GM23338 (cell line): ENCODE data around the gene CRADD. TPM values are rescaled to one million over a fixed set of nuclear protein-coding genes. Genes with fewer than 3 reads are reported as not detected.

Source experiments
- ATAC-seq: fragments of 200-7000 bp; cut with Tn5 transposase; 3 replicates; pipeline ENCODE4 v1.9.1; 2020
- DNase-seq: peaks from one replicate; pipeline ENCODE4 v3.0.0-alpha.2; 2015; ENCODE audit warnings: low spot score
- H2AFZ ChIP-seq: fragments of 200-600 bp; sonication (generic); 2 replicates; pipeline ENCODE4 v1.8.0; 2016; ENCODE audit warnings: antibody characterized with exemption, mild to moderate bottlenecking, moderate library complexity
- H3F3A ChIP-seq: fragments of 200-600 bp; sonication (generic); replicated peaks from 2 replicates; pipeline ENCODE4 v1.8.0; 2017; ENCODE audit warnings: antibody characterized with exemption, mixed run types, low read depth
- H3K27ac ChIP-seq: fragments of 200-600 bp; sonication (generic); 2 replicates; pipeline ENCODE4 v1.6.1; 2016; ENCODE audit warnings: low read depth
- H3K27me3 ChIP-seq: fragments of 200-600 bp; sonication (generic); 2 replicates; pipeline ENCODE4 v1.8.0; 2016; ENCODE audit warnings: mild to moderate bottlenecking, mixed run types, moderate library complexity; ENCODE audit not compliant: insufficient read depth
- H3K36me3 ChIP-seq: fragments of 200-600 bp; sonication (generic); 2 replicates; pipeline ENCODE4 v1.8.0; 2016; ENCODE audit warnings: mild to moderate bottlenecking; ENCODE audit not compliant: insufficient read depth
- H3K4me1 ChIP-seq: fragments of 200-600 bp; sonication (generic); 2 replicates; pipeline ENCODE4 v1.8.0; 2016; ENCODE audit warnings: mild to moderate bottlenecking, moderate library complexity; ENCODE audit not compliant: insufficient read depth
- H3K4me2 ChIP-seq: fragments of 200-600 bp; sonication (generic); 2 replicates; pipeline ENCODE4 v1.7.1; 2017; ENCODE audit warnings: mixed run types
- H3K4me3 ChIP-seq: fragments of 200-600 bp; sonication (generic); 2 replicates; pipeline ENCODE4 v1.6.1; 2016; ENCODE audit warnings: mixed run types
- H3K79me2 ChIP-seq: fragments of 200-600 bp; sonication (generic); replicated peaks from 2 replicates; pipeline ENCODE4 v1.8.0; 2017; ENCODE audit warnings: mild to moderate bottlenecking; ENCODE audit not compliant: insufficient read depth
- H3K9me2 ChIP-seq: fragments of 200-600 bp; sonication (generic); 2 replicates; pipeline ENCODE4 v1.8.0; 2017; ENCODE audit not compliant: insufficient read depth
- H4K20me1 ChIP-seq: fragments of 200-600 bp; sonication (generic); replicated peaks from 2 replicates; pipeline ENCODE4 v1.8.0; 2017; ENCODE audit warnings: mild to moderate bottlenecking; ENCODE audit not compliant: insufficient read depth
- H3K27ac Mint-ChIP-seq: 2 replicates; pipeline ENCODE4 v1.8.0; 2020; ENCODE audit warnings: inconsistent platforms, mild to moderate bottlenecking, moderate library complexity, mixed read lengths
- H3K27me3 Mint-ChIP-seq: 3 replicates; pipeline ENCODE4 v1.8.0; 2022; ENCODE audit warnings: low read depth, mild to moderate bottlenecking, moderate library complexity, mixed read lengths, inconsistent platforms; ENCODE audit not compliant: insufficient read depth, poor library complexity
- H3K36me3 Mint-ChIP-seq: 3 replicates; pipeline ENCODE4 v1.8.0; 2021; ENCODE audit warnings: low read depth, mild to moderate bottlenecking, inconsistent platforms, moderate library complexity, mixed read lengths
- H3K4me1 Mint-ChIP-seq: 3 replicates; pipeline ENCODE4 v1.8.0; 2020; ENCODE audit warnings: mild to moderate bottlenecking, inconsistent platforms, mixed read lengths
- H3K4me3 Mint-ChIP-seq: 3 replicates; pipeline ENCODE4 v1.8.0; 2021; ENCODE audit warnings: moderate library complexity, mild to moderate bottlenecking, inconsistent platforms, mixed read lengths
- H3K9me3 Mint-ChIP-seq: 3 replicates; pipeline ENCODE4 v1.8.0; 2020; ENCODE audit warnings: moderate library complexity, mild to moderate bottlenecking, inconsistent platforms, mixed read lengths
- CREB1 ChIP-seq: fragments of 250-450 bp; sonication (Bioruptor Pico); IDR thresholded peaks from 2 replicates; pipeline ENCODE4 v1.5.0; 2020; ENCODE audit warnings: low read depth, mild to moderate bottlenecking, moderate library complexity
- EZH2 ChIP-seq: fragments of 200-600 bp; sonication (generic); IDR thresholded peaks from one replicate; pipeline ENCODE4 v1.8.0; 2017; ENCODE audit warnings: antibody characterized with exemption, mild to moderate bottlenecking, low read depth; ENCODE audit not compliant: unreplicated experiment
- EZH2phosphoT487 ChIP-seq: fragments of 200-600 bp; sonication (generic); IDR thresholded peaks from one replicate; pipeline ENCODE4 v1.8.1; 2018; ENCODE audit warnings: antibody characterized with exemption; ENCODE audit not compliant: unreplicated experiment
- JUNB ChIP-seq: IDR thresholded peaks from one replicate; pipeline ENCODE4 v1.6.1; 2016; ENCODE audit warnings: antibody characterized with exemption; ENCODE audit not compliant: unreplicated experiment
- NANOG ChIP-seq: IDR thresholded peaks from 2 replicates; pipeline ENCODE4 v1.6.1; 2016; ENCODE audit warnings: antibody characterized with exemption, borderline replicate concordance
- POLR2AphosphoS5 ChIP-seq: IDR thresholded peaks from 2 replicates; pipeline ENCODE4 v1.6.1; 2016; ENCODE audit warnings: antibody characterized with exemption, low read depth
- STAT1 ChIP-seq: IDR thresholded peaks from one replicate; pipeline ENCODE4 v1.6.1; 2016; ENCODE audit warnings: antibody characterized with exemption; ENCODE audit not compliant: unreplicated experiment
- ZNF114 ChIP-seq: fragments of 250-450 bp; sonication (Bioruptor Pico); IDR thresholded peaks from 2 replicates; pipeline ENCODE4 v1.5.0; 2020; ENCODE audit warnings: mild to moderate bottlenecking, moderate library complexity
- ZNF331 ChIP-seq: fragments of 250-450 bp; sonication (Bioruptor Pico); IDR thresholded peaks from 2 replicates; pipeline ENCODE4 v1.5.0; 2020; ENCODE audit warnings: low read depth, mild to moderate bottlenecking, moderate library complexity
- polyA plus RNA-seq: library from polyadenylated mRNA; unstranded; fragments of >200 nt; fragmentation: Nextera tagmentation; extraction: Ambion mirVana; gene quantifications from 2 replicates; pipeline ENCODE4 v1.2.1, GENCODE V29; 2016
- total RNA-seq: library from RNA; depleted of rRNA; stranded (reverse); fragments of >200 nt; shearing (Covaris generic); gene quantifications from 2 replicates; pipeline ENCODE4 v1.2.3, GENCODE V29; 2014
- TF ChIP-seq, protein P1 (sequence below), 2 experiments: fragments of 200-600 bp in 1 of 2; sonication (generic) in 1 of 2; conservative IDR thresholded peaks; 2 replicates each; pipeline versions ENCODE4 v1.5.1 to v1.6.1; 2016 to 2017; ENCODE audit warnings: antibody characterized with exemption in 2 of 2, low read depth in 2 of 2, mild to moderate bottlenecking in 2 of 2, moderate library complexity in 1 of 2
- TF ChIP-seq, protein P2 (sequence below): IDR thresholded peaks from one replicate; pipeline ENCODE4 v1.6.1; 2018; ENCODE audit warnings: antibody characterized with exemption; ENCODE audit not compliant: unreplicated experiment
- TF ChIP-seq, protein P3 (sequence below): fragments of 250-450 bp; sonication (Bioruptor Pico); IDR thresholded peaks from 2 replicates; pipeline ENCODE4 v1.5.0; 2020; ENCODE audit warnings: mild to moderate bottlenecking, moderate library complexity
- TF ChIP-seq, protein P4 (sequence below): IDR thresholded peaks from 2 replicates; pipeline ENCODE4 v1.6.1; 2016; ENCODE audit warnings: antibody characterized with exemption

CRADD gene
- total and polyA plus RNA-seq, 2 experiments from 2014 or later: 6.3 to 27.9 TPM

DNA sequence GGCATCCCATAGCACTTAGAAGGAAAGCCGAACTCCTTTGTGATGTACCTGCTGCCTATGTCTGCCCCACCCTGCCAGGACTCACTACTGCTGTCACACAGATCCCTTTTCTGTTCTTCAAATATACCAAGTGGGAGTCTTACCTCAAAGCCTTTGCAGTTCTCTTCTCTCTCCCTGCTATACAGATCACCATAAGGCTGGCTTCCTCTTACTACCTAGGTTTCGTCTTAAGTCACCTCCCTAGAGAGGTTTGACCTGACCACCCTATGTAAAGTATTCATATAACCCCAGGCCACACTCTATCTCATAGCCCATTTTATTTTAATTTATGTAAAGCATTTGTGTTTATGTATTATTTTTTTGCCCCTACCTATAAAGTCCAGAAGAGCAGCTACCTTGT, 117.6 kb downstream of the CRADD start:
- Histone ChIP-seq H3K9me2 (no peaks in the 10 kb centered on the region), H3K79me2 (no peaks in the 10 kb centered on the region), H3K4me1 (peaks cover 27% of the 10 kb centered on the region), H3K36me3 (no peaks in the 10 kb centered on the region), H3K27ac (no peak overlapping the region), H2AFZ (no peak overlapping the region), H4K20me1 (no peaks in the 10 kb centered on the region), H3K4me2 (no peak overlapping the region), H3F3A (no peaks in the 10 kb centered on the region), H3K4me3 (no peak overlapping the region), H3K27me3 (no peaks in the 10 kb centered on the region)
- no peaks in the 10 kb centered on the region for H3K9me3 Mint-ChIP-seq
- TF ChIP-seq EZH2 (no peak), CREB1 (CRISPR knock-in tag) (no peak), NANOG (no peak), POLR2AphosphoS5 (no peak), ZNF114 (CRISPR knock-in tag) (no peak), JUNB (no peak), EZH2phosphoT487 (no peak), STAT1 (no peak), ZNF331 (CRISPR knock-in tag) (no peak)
- TF ChIP-seq, protein P1, sequence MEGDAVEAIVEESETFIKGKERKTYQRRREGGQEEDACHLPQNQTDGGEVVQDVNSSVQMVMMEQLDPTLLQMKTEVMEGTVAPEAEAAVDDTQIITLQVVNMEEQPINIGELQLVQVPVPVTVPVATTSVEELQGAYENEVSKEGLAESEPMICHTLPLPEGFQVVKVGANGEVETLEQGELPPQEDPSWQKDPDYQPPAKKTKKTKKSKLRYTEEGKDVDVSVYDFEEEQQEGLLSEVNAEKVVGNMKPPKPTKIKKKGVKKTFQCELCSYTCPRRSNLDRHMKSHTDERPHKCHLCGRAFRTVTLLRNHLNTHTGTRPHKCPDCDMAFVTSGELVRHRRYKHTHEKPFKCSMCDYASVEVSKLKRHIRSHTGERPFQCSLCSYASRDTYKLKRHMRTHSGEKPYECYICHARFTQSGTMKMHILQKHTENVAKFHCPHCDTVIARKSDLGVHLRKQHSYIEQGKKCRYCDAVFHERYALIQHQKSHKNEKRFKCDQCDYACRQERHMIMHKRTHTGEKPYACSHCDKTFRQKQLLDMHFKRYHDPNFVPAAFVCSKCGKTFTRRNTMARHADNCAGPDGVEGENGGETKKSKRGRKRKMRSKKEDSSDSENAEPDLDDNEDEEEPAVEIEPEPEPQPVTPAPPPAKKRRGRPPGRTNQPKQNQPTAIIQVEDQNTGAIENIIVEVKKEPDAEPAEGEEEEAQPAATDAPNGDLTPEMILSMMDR (conservative IDR thresholded peaks at IDR 0.05; ENCODE audit: low read depth in 2 of 2): no peak
- TF ChIP-seq, protein P2, sequence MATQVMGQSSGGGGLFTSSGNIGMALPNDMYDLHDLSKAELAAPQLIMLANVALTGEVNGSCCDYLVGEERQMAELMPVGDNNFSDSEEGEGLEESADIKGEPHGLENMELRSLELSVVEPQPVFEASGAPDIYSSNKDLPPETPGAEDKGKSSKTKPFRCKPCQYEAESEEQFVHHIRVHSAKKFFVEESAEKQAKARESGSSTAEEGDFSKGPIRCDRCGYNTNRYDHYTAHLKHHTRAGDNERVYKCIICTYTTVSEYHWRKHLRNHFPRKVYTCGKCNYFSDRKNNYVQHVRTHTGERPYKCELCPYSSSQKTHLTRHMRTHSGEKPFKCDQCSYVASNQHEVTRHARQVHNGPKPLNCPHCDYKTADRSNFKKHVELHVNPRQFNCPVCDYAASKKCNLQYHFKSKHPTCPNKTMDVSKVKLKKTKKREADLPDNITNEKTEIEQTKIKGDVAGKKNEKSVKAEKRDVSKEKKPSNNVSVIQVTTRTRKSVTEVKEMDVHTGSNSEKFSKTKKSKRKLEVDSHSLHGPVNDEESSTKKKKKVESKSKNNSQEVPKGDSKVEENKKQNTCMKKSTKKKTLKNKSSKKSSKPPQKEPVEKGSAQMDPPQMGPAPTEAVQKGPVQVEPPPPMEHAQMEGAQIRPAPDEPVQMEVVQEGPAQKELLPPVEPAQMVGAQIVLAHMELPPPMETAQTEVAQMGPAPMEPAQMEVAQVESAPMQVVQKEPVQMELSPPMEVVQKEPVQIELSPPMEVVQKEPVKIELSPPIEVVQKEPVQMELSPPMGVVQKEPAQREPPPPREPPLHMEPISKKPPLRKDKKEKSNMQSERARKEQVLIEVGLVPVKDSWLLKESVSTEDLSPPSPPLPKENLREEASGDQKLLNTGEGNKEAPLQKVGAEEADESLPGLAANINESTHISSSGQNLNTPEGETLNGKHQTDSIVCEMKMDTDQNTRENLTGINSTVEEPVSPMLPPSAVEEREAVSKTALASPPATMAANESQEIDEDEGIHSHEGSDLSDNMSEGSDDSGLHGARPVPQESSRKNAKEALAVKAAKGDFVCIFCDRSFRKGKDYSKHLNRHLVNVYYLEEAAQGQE: no peak
- TF ChIP-seq, protein P3, sequence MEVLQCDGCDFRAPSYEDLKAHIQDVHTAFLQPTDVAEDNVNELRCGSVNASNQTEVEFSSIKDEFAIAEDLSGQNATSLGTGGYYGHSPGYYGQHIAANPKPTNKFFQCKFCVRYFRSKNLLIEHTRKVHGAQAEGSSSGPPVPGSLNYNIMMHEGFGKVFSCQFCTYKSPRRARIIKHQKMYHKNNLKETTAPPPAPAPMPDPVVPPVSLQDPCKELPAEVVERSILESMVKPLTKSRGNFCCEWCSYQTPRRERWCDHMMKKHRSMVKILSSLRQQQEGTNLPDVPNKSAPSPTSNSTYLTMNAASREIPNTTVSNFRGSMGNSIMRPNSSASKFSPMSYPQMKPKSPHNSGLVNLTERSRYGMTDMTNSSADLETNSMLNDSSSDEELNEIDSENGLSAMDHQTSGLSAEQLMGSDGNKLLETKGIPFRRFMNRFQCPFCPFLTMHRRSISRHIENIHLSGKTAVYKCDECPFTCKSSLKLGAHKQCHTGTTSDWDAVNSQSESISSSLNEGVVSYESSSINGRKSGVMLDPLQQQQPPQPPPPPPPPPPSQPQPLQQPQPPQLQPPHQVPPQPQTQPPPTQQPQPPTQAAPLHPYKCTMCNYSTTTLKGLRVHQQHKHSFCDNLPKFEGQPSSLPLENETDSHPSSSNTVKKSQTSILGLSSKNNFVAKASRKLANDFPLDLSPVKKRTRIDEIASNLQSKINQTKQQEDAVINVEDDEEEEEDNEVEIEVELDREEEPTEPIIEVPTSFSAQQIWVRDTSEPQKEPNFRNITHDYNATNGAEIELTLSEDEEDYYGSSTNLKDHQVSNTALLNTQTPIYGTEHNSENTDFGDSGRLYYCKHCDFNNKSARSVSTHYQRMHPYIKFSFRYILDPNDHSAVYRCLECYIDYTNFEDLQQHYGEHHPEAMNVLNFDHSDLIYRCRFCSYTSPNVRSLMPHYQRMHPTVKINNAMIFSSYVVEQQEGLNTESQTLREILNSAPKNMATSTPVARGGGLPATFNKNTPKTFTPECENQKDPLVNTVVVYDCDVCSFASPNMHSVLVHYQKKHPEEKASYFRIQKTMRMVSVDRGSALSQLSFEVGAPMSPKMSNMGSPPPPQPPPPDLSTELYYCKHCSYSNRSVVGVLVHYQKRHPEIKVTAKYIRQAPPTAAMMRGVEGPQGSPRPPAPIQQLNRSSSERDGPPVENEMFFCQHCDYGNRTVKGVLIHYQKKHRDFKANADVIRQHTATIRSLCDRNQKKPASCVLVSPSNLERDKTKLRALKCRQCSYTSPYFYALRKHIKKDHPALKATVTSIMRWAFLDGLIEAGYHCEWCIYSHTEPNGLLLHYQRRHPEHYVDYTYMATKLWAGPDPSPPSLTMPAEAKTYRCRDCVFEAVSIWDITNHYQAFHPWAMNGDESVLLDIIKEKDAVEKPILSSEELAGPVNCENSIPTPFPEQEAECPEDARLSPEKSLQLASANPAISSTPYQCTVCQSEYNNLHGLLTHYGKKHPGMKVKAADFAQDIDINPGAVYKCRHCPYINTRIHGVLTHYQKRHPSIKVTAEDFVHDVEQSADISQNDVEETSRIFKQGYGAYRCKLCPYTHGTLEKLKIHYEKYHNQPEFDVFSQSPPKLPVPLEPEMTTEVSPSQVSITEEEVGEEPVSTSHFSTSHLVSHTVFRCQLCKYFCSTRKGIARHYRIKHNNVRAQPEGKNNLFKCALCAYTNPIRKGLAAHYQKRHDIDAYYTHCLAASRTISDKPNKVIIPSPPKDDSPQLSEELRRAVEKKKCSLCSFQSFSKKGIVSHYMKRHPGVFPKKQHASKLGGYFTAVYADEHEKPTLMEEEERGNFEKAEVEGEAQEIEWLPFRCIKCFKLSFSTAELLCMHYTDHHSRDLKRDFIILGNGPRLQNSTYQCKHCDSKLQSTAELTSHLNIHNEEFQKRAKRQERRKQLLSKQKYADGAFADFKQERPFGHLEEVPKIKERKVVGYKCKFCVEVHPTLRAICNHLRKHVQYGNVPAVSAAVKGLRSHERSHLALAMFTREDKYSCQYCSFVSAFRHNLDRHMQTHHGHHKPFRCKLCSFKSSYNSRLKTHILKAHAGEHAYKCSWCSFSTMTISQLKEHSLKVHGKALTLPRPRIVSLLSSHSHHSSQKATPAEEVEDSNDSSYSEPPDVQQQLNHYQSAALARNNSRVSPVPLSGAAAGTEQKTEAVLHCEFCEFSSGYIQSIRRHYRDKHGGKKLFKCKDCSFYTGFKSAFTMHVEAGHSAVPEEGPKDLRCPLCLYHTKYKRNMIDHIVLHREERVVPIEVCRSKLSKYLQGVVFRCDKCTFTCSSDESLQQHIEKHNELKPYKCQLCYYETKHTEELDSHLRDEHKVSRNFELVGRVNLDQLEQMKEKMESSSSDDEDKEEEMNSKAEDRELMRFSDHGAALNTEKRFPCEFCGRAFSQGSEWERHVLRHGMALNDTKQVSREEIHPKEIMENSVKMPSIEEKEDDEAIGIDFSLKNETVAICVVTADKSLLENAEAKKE: no peak
- TF ChIP-seq, protein P4, sequence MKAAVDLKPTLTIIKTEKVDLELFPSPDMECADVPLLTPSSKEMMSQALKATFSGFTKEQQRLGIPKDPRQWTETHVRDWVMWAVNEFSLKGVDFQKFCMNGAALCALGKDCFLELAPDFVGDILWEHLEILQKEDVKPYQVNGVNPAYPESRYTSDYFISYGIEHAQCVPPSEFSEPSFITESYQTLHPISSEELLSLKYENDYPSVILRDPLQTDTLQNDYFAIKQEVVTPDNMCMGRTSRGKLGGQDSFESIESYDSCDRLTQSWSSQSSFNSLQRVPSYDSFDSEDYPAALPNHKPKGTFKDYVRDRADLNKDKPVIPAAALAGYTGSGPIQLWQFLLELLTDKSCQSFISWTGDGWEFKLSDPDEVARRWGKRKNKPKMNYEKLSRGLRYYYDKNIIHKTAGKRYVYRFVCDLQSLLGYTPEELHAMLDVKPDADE: no peak
- H3K36me3 Mint-ChIP-seq: no peaks in the 10 kb centered on the region
- H3K4me3 Mint-ChIP-seq: no peak overlapping the region
- peaks cover 19% of the 10 kb centered on the region for H3K4me1 Mint-ChIP-seq
- no peak overlapping the region for H3K27ac Mint-ChIP-seq
- H3K27me3 Mint-ChIP-seq: peaks cover 2% of the 10 kb centered on the region
- ATAC-seq (no peak), DNase-seq (no peak)
